ENCODE data around the gene POU2F1.

The POU2F1 gene

GRCh38 chr1:167220537-167221125, at the start of gene POU2F1:
POU2F1 (plus strand) TSS chr1:167220886; CDS start chr1:167220898, 12 bp downstream.
- peak; percentile 100 for DNase-seq

GRCh38 chr1:167171286-167171929, 49.3 kb upstream of the POU2F1 start:
- DNase-seq = no peak

GRCh38 chr1:167173516-167174184, 47.0 kb upstream of the POU2F1 start:
- DNase-seq = peak; percentile 33

- no peak for DNase-seq
These were observed 44.8 kb upstream of the POU2F1 start for GRCh38 chr1:167175901-167176300.

- DNase-seq = no peak
These were observed 41.9 kb upstream of the POU2F1 start for GRCh38 chr1:167178831-167179230.

GRCh38 chr1:167182571-167183320, 37.9 kb upstream of the POU2F1 start:
- no peak for DNase-seq

GRCh38 chr1:167184081-167184480, 36.6 kb upstream of the POU2F1 start:
- DNase-seq = no peak

GRCh38 chr1:167185062-167185461, 35.6 kb upstream of the POU2F1 start:
- peak; percentile 31 for DNase-seq

- peak; percentile 56 for DNase-seq
These were observed 34.6 kb upstream of the POU2F1 start for GRCh38 chr1:167185974-167186657.

- peak; percentile 99 for DNase-seq
These were observed 33.9 kb upstream of the POU2F1 start for GRCh38 chr1:167186771-167187170.

- DNase-seq = no peak
These were observed 29.9 kb upstream of the POU2F1 start for GRCh38 chr1:167190747-167191237.

GRCh38 chr1:167191958-167192357, 28.7 kb upstream of the POU2F1 start:
- no peak for DNase-seq

- no peak for DNase-seq
These were observed 26.5 kb upstream of the POU2F1 start for GRCh38 chr1:167194182-167194581.

- peak; percentile 83 for DNase-seq
These were observed 24.5 kb upstream of the POU2F1 start for GRCh38 chr1:167196166-167196565.

GRCh38 chr1:167197236-167197635, 23.4 kb upstream of the POU2F1 start:
- peak; percentile 58 for DNase-seq

- peak; percentile 54 for DNase-seq
These were observed 23.0 kb upstream of the POU2F1 start for GRCh38 chr1:167197692-167198091.

GRCh38 chr1:167198518-167199133, 22.1 kb upstream of the POU2F1 start:
- peak; percentile 97 for DNase-seq

- peak; percentile 35 for DNase-seq
These were observed 21.0 kb upstream of the POU2F1 start for GRCh38 chr1:167199656-167200055.

GRCh38 chr1:167200272-167200671, 20.4 kb upstream of the POU2F1 start:
- DNase-seq = no peak

GRCh38 chr1:167200749-167201148, 19.9 kb upstream of the POU2F1 start:
- DNase-seq = no peak

- DNase-seq = peak; percentile 22
These were observed 18.6 kb upstream of the POU2F1 start for GRCh38 chr1:167202049-167202448.
